ENCODE measurements around the gene TSPAN7.

DNA sequence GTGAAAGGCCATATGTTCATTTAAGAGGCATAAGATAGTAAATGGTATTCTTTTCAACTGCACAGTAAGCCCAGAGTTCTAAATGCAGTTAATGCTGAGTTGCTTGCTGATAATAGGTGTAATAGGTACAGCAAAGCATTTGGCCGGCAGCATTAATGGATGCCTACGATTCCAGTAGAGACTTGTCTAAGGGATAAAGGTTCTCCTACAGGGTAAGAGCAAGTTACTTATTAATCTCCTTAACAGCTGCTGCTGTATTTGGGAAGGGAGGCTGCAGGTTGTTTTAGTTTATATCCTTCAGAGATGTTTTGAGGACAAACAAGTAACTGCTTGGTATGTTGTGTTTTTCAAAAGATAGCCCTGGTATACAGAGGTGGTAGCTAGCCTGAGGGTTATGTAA lies 16.8 kb downstream of the TSPAN7 start:
- no peak for TF ChIP-seq POLR2A (IDR thresholded peaks at IDR 0.05; ENCODE audit: low read depth, low read length)
- no peak for TF ChIP-seq MAFK (IDR thresholded peaks at IDR 0.05; ENCODE audit: low read depth, low read length)
- TF ChIP-seq, protein P1, sequence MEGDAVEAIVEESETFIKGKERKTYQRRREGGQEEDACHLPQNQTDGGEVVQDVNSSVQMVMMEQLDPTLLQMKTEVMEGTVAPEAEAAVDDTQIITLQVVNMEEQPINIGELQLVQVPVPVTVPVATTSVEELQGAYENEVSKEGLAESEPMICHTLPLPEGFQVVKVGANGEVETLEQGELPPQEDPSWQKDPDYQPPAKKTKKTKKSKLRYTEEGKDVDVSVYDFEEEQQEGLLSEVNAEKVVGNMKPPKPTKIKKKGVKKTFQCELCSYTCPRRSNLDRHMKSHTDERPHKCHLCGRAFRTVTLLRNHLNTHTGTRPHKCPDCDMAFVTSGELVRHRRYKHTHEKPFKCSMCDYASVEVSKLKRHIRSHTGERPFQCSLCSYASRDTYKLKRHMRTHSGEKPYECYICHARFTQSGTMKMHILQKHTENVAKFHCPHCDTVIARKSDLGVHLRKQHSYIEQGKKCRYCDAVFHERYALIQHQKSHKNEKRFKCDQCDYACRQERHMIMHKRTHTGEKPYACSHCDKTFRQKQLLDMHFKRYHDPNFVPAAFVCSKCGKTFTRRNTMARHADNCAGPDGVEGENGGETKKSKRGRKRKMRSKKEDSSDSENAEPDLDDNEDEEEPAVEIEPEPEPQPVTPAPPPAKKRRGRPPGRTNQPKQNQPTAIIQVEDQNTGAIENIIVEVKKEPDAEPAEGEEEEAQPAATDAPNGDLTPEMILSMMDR (conservative IDR thresholded peaks at IDR 0.05; ENCODE audit: low read depth, low read length): no peak
- TF ChIP-seq MAZ (IDR thresholded peaks at IDR 0.05; ENCODE audit: borderline replicate concordance, low read depth, low read length): no peak
- no peak for TF ChIP-seq RCOR1 (IDR thresholded peaks at IDR 0.05; ENCODE audit: insufficient replicate concordance, low read length)

Data from IMR-90 (cell line).